ENCODE results near the gene F11.

GRCh38 chr4:186304216-186304615 lies 38.2 kb downstream of the F11 start:
- TF ChIP-seq POLR2A (IDR thresholded peaks at IDR 0.05; ENCODE audit: low read depth, low read length) = no peak
- no peak for TF ChIP-seq POLR2AphosphoS5 (IDR thresholded peaks at IDR 0.05; ENCODE audit: low read depth, low read length)
- TF ChIP-seq TAF1 (IDR thresholded peaks at IDR 0.05; ENCODE audit: low read depth, low read length) = no peak
- no peak for TF ChIP-seq POU2F2 (IDR thresholded peaks at IDR 0.05; ENCODE audit: low read depth, low read length)
- TF ChIP-seq SPI1 (IDR thresholded peaks at IDR 0.05; ENCODE audit: low read depth, low read length) = no peak
- no peak for TF ChIP-seq PAX5 (IDR thresholded peaks at IDR 0.05; ENCODE audit: insufficient read depth, low read length, severe bottlenecking)

All from GM12891 (cell line).